Hippocampal formation (tissue), 2 donors: ENCODE measurements around the gene ZNF253.
"Not testable (repeated sequence)": the region's sequence is repeated elsewhere in the genome, so short reads cannot be mapped to it uniquely, and the experiment has no call there.

Source experiments
- DNase-seq, 2 donors: peaks; one replicate each; lab custom pipeline; 2025; lab: John Stamatoyannopoulos, UW

The ZNF253 gene

GRCh38 chr19:19900139-19900728 lies 34.6 kb downstream of the ZNF253 start:
- DNase-seq, result no peak

- DNase-seq, result peak; percentile 84 to 90
Measured at GRCh38 chr19:19900729-19901444, 35.2 kb downstream of the ZNF253 start, which contains the start of gene ZNF93. TSS of gene ZNF93 (plus strand) at chr19:19900946. CDS start at chr19:19901089, 143 bp downstream.

- not testable (repeated sequence) for DNase-seq
Measured at GRCh38 chr19:19907551-19907950, 41.9 kb downstream of the ZNF253 start.

- no peak for DNase-seq
Measured at GRCh38 chr19:19909654-19910053, 44.0 kb downstream of the ZNF253 start.

GRCh38 chr19:19911150-19911549 lies 45.5 kb downstream of the ZNF253 start:
- no peak for DNase-seq

- no peak for DNase-seq
Measured at GRCh38 chr19:19914596-19914995, 48.9 kb downstream of the ZNF253 start.

GRCh38 chr19:19930417-19930816 lies 64.7 kb downstream of the ZNF253 start:
- peak; percentile 3 for DNase-seq

- not testable (repeated sequence) for DNase-seq
Measured at GRCh38 chr19:19933432-19934314, 68.0 kb downstream of the ZNF253 start.

GRCh38 chr19:19937403-19937802 lies 71.7 kb downstream of the ZNF253 start:
- no peak for DNase-seq

- DNase-seq, result no peak
Measured at GRCh38 chr19:19938449-19938848, 72.8 kb downstream of the ZNF253 start.

- DNase-seq, result no peak
Measured at GRCh38 chr19:19943848-19944582, 78.3 kb downstream of the ZNF253 start.
